HG03432 (cell line): ENCODE measurements around the gene PIGV.
"Not testable (repeated sequence)": the region's sequence is repeated elsewhere in the genome, so short reads cannot be mapped to it uniquely, and the experiment has no call there.

Source experiments
- ATAC-seq: cut with Tn5 transposase; IDR thresholded peaks from one replicate; pipeline ENCODE4 v1.9.1; 2021; ENCODE audit warnings: mild to moderate bottlenecking, moderate library complexity; ENCODE audit not compliant: unreplicated experiment

The PIGV gene

GRCh38 chr1:26791148-26791547 is 3.4 kb downstream of the PIGV start:
- no peak for ATAC-seq

- ATAC-seq: no peak
Observed at GRCh38 chr1:26791626-26792025, 3.9 kb downstream of the PIGV start.

GRCh38 chr1:26792924-26793323 is 5.2 kb downstream of the PIGV start:
- no peak for ATAC-seq

GRCh38 chr1:26794391-26794790 is 6.6 kb downstream of the PIGV start:
- no peak for ATAC-seq

- no peak for ATAC-seq
Observed at GRCh38 chr1:26797627-26798026, 9.9 kb downstream of the PIGV start.

- ATAC-seq: no peak
Observed at GRCh38 chr1:26799479-26800142, 11.9 kb downstream of the PIGV start.

GRCh38 chr1:26803932-26804331 is 16.2 kb downstream of the PIGV start:
- not testable (repeated sequence) for ATAC-seq

GRCh38 chr1:26810105-26810504 is 22.4 kb downstream of the PIGV start:
- not testable (repeated sequence) for ATAC-seq

- ATAC-seq: no peak
Observed at GRCh38 chr1:26811057-26811456, 23.3 kb downstream of the PIGV start.

- ATAC-seq: no peak
Observed at GRCh38 chr1:26811708-26812107, 24.0 kb downstream of the PIGV start.

GRCh38 chr1:26814377-26814776 is 26.6 kb downstream of the PIGV start:
- no peak for ATAC-seq

- no peak for ATAC-seq
Observed at GRCh38 chr1:26814893-26815292, 27.1 kb downstream of the PIGV start.

GRCh38 chr1:26820784-26821269 is 33.1 kb downstream of the PIGV start:
- peak; percentile 84 for ATAC-seq

GRCh38 chr1:26822737-26823395 is 35.1 kb downstream of the PIGV start:
- no peak for ATAC-seq

GRCh38 chr1:26824731-26825130 is 37.0 kb downstream of the PIGV start:
- no peak for ATAC-seq

- ATAC-seq: peak; percentile 83
Observed at GRCh38 chr1:26826261-26827105, 38.7 kb downstream of the PIGV start, which contains the start of gene ZDHHC18. ZDHHC18 (plus strand) TSS chr1:26826688; CDS start chr1:26826805, 117 bp downstream.

- ATAC-seq: peak; percentile 7
Observed at GRCh38 chr1:26827106-26827604, 39.4 kb downstream of the PIGV start.

GRCh38 chr1:26827663-26828062 is 39.9 kb downstream of the PIGV start:
- no peak for ATAC-seq

- ATAC-seq: no peak
Observed at GRCh38 chr1:26828411-26828991, 40.8 kb downstream of the PIGV start.

GRCh38 chr1:26829184-26829911 is 41.6 kb downstream of the PIGV start:
- ATAC-seq: no peak
